ENCODE measurements around the gene ATXN10. TPM values are rescaled to one million over a fixed set of nuclear protein-coding genes. Genes with fewer than 3 reads are reported as not detected.

The ATXN10 gene
- total and polyA plus RNA-seq, 10 of the 15 experiments (the other 5 are each of a cell fraction or from before 2014, with no cell fraction given), result 29.2 to 249 (median 146) TPM

DNA sequence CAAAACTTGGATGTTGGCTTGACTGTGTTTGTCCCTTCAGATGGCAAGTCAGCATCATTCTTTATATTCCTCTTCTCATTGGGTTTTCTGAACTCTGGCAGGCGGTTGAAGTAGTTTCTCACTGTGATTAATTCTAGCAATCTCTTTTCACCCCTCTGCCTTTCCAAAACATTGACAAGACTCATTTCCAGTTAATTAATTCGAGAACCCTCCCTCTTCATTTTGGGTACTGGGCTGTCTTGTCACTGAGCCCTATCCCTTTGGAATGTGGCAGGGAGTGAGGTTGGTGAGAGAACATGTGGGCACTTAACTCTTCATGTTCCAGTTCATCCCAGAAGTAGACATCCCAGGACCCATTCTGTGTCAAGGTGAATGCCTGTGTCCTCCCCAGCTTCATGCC, 172.4 kb downstream of the ATXN10 start:
- SMC1A ChIA-PET (ENCODE audit: uncharacterized antibody, unreplicated experiment), result no interaction called here
- H3K9me3 ChIP-seq (replicated peaks; ENCODE audit: control insufficient read depth, insufficient read depth, low read length), result no peaks in the 10 kb centered on the region; the same call in 2 of the 3 replicates
- CTCF ChIA-PET, result interaction anchor here (3.0 kb wide), 1 partner anchor 20 kb away, joined by 21 read pairs; no protein-coding TSS in a partner anchor
- POLR2A ChIA-PET, result no interaction called here
- peaks cover 4 to 22% of the 10 kb centered on the region in 2 experiments; a peak in 3 of 4 replicates for H3K36me3 ChIP-seq (ENCODE audit: control insufficient read depth in 2 of 2, insufficient read depth in 2 of 2, low read length in 1 of 2)
- 90% methylated on average over 2 of the region's 2 CpGs for WGBS (ENCODE audit: insufficient coverage, insufficient replicate concordance, low lambda C conversion rate, missing lambda C conversion rate)
- H3K27ac ChIP-seq (ENCODE audit: control insufficient read depth, insufficient read depth), result no peak overlapping the region
- no TSS peak for BruUV-seq (replicated peaks)
- no peaks in the 10 kb centered on the region for H3K79me2 ChIP-seq (ENCODE audit: control insufficient read depth, insufficient read depth, low read length)
- RAD21 ChIA-PET (ENCODE audit: unreplicated experiment), result no interaction called here
- no peaks in the 10 kb centered on the region for H3K27me3 ChIP-seq (replicated peaks in 1 of 2; ENCODE audit: control insufficient read depth in 2 of 2, insufficient read depth in 2 of 2, low read length in 1 of 2)
- DNase-seq (ENCODE audit: low read depth, low spot score), result no peak
- H3K4me3 ChIP-seq, result no peak overlapping the region
- no peak for FAIRE-seq
- no peak overlapping the region for H3K9ac ChIP-seq (ENCODE audit: control insufficient read depth, insufficient read depth, low read length)
- H4K20me1 ChIP-seq (ENCODE audit: control insufficient read depth, insufficient read depth), result no peaks in the 10 kb centered on the region
- in situ Hi-C loops (cut with MboI) (no loop called here), intact Hi-C loops (cut with micrococcal nuclease; ENCODE audit: unreplicated experiment) (no loop called here)
- no peak overlapping the region for H2AFZ ChIP-seq (ENCODE audit: control insufficient read depth, low read depth, low read length)
- H3K4me2 ChIP-seq (ENCODE audit: control insufficient read depth, insufficient read depth), result no peak overlapping the region
- no peaks in the 10 kb centered on the region for H3K4me1 ChIP-seq (ENCODE audit: control insufficient read depth, insufficient read depth, low read length)
- ATAC-seq, result no peak
- TF ChIP-seq CHD4 (IDR thresholded peaks at IDR 0.05) (no peak), SP1 (IDR thresholded peaks at IDR 0.05; ENCODE audit: low read depth, low read length) (no peak), MYB (IDR thresholded peaks at IDR 0.05; ENCODE audit: borderline replicate concordance, low read depth, low read length) (no peak), EED (IDR thresholded peaks at IDR 0.05; ENCODE audit: low read depth) (no peak), TAF1 (IDR thresholded peaks at IDR 0.05; ENCODE audit: borderline replicate concordance, low read depth, low read length) (no peak), EGR1 (IDR thresholded peaks at IDR 0.05; ENCODE audit: borderline replicate concordance in 1 of 2, low read depth in 2 of 2, low read length in 2 of 2) (no peak), RCOR1 (conservative IDR thresholded peaks at IDR 0.05; ENCODE audit: low read depth, low read length) (no peak), NRF1 (conservative IDR thresholded peaks at IDR 0.05; ENCODE audit: low read depth, low read length) (no peak)
- TF ChIP-seq, protein P1, sequence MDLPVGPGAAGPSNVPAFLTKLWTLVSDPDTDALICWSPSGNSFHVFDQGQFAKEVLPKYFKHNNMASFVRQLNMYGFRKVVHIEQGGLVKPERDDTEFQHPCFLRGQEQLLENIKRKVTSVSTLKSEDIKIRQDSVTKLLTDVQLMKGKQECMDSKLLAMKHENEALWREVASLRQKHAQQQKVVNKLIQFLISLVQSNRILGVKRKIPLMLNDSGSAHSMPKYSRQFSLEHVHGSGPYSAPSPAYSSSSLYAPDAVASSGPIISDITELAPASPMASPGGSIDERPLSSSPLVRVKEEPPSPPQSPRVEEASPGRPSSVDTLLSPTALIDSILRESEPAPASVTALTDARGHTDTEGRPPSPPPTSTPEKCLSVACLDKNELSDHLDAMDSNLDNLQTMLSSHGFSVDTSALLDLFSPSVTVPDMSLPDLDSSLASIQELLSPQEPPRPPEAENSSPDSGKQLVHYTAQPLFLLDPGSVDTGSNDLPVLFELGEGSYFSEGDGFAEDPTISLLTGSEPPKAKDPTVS (IDR thresholded peaks at IDR 0.05; ENCODE audit: low read depth, low read length), result no peak
- TF ChIP-seq, protein P2, sequence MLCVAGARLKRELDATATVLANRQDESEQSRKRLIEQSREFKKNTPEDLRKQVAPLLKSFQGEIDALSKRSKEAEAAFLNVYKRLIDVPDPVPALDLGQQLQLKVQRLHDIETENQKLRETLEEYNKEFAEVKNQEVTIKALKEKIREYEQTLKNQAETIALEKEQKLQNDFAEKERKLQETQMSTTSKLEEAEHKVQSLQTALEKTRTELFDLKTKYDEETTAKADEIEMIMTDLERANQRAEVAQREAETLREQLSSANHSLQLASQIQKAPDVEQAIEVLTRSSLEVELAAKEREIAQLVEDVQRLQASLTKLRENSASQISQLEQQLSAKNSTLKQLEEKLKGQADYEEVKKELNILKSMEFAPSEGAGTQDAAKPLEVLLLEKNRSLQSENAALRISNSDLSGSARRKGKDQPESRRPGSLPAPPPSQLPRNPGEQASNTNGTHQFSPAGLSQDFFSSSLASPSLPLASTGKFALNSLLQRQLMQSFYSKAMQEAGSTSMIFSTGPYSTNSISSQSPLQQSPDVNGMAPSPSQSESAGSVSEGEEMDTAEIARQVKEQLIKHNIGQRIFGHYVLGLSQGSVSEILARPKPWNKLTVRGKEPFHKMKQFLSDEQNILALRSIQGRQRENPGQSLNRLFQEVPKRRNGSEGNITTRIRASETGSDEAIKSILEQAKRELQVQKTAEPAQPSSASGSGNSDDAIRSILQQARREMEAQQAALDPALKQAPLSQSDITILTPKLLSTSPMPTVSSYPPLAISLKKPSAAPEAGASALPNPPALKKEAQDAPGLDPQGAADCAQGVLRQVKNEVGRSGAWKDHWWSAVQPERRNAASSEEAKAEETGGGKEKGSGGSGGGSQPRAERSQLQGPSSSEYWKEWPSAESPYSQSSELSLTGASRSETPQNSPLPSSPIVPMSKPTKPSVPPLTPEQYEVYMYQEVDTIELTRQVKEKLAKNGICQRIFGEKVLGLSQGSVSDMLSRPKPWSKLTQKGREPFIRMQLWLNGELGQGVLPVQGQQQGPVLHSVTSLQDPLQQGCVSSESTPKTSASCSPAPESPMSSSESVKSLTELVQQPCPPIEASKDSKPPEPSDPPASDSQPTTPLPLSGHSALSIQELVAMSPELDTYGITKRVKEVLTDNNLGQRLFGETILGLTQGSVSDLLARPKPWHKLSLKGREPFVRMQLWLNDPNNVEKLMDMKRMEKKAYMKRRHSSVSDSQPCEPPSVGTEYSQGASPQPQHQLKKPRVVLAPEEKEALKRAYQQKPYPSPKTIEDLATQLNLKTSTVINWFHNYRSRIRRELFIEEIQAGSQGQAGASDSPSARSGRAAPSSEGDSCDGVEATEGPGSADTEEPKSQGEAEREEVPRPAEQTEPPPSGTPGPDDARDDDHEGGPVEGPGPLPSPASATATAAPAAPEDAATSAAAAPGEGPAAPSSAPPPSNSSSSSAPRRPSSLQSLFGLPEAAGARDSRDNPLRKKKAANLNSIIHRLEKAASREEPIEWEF (IDR thresholded peaks at IDR 0.05; ENCODE audit: insufficient replicate concordance, low read depth, low read length), result no peak
- TF ChIP-seq, protein P3, sequence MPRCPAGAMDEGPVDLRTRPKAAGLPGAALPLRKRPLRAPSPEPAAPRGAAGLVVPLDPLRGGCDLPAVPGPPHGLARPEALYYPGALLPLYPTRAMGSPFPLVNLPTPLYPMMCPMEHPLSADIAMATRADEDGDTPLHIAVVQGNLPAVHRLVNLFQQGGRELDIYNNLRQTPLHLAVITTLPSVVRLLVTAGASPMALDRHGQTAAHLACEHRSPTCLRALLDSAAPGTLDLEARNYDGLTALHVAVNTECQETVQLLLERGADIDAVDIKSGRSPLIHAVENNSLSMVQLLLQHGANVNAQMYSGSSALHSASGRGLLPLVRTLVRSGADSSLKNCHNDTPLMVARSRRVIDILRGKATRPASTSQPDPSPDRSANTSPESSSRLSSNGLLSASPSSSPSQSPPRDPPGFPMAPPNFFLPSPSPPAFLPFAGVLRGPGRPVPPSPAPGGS (IDR thresholded peaks at IDR 0.05; ENCODE audit: borderline replicate concordance, insufficient read depth, low read depth, low read length, poor library complexity, severe bottlenecking), result no peak
- TF ChIP-seq, protein P4, sequence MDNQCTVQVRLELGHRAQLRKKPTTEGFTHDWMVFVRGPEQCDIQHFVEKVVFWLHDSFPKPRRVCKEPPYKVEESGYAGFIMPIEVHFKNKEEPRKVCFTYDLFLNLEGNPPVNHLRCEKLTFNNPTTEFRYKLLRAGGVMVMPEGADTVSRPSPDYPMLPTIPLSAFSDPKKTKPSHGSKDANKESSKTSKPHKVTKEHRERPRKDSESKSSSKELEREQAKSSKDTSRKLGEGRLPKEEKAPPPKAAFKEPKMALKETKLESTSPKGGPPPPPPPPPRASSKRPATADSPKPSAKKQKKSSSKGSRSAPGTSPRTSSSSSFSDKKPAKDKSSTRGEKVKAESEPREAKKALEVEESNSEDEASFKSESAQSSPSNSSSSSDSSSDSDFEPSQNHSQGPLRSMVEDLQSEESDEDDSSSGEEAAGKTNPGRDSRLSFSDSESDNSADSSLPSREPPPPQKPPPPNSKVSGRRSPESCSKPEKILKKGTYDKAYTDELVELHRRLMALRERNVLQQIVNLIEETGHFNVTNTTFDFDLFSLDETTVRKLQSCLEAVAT (IDR thresholded peaks at IDR 0.05), result no peak
- TF ChIP-seq, protein P5, sequence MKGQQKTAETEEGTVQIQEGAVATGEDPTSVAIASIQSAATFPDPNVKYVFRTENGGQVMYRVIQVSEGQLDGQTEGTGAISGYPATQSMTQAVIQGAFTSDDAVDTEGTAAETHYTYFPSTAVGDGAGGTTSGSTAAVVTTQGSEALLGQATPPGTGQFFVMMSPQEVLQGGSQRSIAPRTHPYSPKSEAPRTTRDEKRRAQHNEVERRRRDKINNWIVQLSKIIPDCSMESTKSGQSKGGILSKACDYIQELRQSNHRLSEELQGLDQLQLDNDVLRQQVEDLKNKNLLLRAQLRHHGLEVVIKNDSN (IDR thresholded peaks at IDR 0.05; ENCODE audit: borderline replicate concordance, extremely low read length, insufficient read depth, low read depth, low read length), result no peak

Measured in GM12878 (cell line).